NCI-H774 (cell line): ENCODE measurements around the gene NPHP1.
A peak's percentile ranks its signal among the peaks of the same experiment; 100 is the strongest.
"Not testable (repeated sequence)": the region's sequence is repeated elsewhere in the genome, so short reads cannot be mapped to it uniquely, and the experiment has no call there.

ENCODE experiments used
- DNase-seq: peaks from one replicate; lab custom pipeline; 2025; lab: John Stamatoyannopoulos, UW

Gene NPHP1

GRCh38 chr2:110103061-110103961 lies 101.5 kb downstream of the NPHP1 start:
- DNase-seq, result no peak

DNA sequence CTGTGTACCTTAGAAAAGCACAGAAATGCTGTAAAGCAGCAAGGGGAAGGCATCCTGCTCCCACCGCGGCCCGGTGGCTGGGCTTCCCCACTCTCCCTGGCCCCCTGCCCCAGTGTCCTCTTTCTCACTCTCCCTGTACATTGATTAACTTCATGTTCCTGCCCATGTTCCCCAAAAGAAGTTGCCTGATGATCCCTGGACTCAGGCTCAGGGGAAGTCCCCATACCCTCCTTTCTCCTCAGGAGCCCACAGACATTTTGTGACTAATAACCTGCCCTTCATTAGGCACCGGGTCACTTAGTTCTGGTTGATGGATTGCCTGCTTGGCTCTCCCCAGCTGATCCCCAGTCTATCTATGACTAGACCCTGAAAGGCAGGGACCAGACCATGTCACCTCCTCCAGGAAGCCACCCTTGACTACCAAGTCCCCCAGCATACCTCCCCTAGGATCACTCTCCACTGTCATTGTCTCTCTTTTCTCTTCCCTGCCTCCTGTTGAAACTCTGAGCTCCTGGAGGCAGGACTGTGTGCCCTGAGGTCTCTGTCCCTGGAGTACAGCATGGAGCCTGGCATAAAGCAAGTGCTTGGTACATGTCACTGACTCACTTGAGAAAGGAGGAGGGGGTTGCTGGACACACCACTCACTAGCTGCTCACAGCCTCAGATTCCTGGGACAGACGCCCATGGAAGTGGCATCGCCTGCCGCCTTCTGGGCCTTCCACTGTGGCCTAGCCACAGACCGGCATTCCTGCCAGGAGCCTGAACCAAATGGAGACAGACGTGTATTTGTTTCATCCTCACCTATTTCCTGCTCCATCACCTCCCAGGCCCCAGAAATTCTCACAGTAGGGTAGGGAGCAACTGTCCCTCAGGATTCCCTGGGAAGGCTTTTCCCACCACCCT lies 102.7 kb downstream of the NPHP1 start:
- DNase-seq, result no peak

- DNase-seq, result peak; percentile 86
Observed at GRCh38 chr2:110101280-110101844, 103.5 kb downstream of the NPHP1 start.

DNA sequence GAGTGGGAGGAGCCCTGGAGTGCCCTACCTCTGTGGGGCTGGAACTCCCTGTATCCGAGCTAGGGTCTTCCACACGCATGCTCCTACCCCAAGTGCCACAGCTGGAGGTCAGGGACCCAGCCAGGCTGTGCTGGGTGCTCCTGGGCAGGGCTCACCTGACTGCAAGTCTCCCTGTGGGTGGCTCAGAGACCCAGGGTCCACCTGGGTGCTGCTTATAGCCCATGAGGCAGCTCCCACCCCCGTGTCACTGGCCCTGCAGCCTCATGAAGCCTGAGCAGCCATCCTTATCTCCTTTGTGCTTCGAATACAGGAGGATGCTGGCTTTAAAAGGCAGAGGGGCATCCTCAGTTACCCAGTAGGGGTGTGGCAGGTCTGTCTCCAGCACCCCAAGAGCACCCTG lies 103.9 kb downstream of the NPHP1 start:
- not testable (repeated sequence) for DNase-seq

- DNase-seq, result no peak
Observed at GRCh38 chr2:110100480-110100879, 104.3 kb downstream of the NPHP1 start.

DNA sequence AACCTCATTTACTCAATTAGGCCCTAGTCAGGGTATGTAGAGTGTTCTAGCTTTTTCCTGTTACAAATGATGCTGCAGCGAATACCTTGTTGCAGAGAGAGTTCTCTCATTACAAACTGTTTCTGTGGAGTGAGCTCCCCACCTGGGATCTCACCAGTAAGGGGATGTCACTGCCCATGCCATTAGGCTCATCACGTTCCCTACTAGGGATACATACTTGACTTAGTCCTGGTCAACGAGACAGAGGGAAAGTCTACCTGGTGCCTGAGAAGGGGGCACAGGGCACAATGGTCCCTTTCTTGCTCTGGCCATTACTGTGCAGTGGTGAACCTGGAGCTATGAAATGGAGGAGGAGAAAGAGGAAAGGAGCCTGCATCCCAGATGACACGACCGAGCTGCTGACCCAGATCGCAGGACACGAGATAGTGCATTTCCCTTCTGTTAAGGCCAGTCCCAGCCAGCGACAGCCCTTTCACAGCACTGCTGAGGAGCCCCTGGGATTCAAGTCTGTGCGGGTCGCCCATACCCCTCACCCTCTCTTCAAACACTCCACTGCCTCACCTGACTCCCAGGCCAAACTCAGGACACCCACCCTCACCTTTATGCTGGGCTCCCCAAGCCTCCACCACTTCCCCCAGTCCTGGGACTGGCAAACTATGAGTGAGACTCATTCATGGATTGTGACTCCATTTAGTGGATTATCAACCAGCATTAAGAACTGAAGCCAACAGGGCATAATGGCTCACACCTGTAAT lies 105.2 kb downstream of the NPHP1 start:
- DNase-seq, result no peak

DNA sequence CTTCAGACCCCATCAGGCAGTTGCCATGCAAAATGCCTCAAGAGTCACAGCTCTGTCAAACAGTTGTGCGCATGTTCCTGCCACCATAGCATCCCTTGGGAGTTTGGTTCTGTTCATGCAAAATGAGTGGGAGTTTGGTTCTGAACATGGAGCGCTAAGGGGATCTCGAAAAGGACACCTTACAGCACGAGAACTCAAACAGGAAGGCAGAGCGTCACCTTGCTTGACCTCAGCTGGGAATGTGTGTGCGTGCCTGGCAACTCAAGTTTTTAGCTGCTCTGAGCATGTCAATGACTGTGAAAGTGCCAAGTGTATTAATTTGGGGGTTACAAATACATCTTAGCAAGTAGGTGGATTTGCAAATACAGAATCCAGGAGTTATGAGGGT lies 105.8 kb downstream of the NPHP1 start:
- DNase-seq, result no peak

DNA sequence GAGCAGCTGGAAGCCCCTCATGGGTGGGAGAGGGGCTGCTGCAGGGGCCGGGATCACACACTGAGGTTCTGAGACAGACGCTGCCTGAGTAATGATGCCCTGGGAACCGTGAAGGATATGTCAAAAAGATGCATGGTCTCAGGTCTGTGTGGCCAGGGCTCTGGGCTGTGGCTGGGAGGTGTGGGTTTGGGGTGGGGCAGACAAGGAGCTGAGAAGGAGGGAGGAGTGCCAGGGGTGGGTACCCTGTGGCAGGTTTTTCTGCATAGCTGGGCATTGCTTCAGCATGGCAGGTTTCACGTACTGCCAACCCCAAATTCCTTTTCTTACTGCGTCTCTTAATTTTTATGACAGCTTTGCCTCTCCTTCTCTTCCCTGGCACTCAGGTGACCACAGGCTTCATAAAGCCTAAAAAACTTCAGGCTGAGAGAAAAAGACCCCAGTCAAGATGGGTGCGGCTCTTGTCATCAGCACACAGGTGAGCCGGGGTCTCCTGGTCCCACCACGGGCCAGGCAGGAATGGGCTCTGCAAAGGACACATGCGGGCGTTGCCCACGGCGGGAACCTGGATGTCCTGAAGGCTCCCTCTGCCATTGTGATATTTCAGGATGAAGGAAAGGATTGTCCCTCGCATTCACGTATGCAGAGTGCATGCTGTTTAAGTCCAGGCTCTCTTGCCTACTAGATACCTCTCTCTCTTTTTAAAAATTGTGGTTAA lies 107.2 kb downstream of the NPHP1 start:
- no peak for DNase-seq

DNA sequence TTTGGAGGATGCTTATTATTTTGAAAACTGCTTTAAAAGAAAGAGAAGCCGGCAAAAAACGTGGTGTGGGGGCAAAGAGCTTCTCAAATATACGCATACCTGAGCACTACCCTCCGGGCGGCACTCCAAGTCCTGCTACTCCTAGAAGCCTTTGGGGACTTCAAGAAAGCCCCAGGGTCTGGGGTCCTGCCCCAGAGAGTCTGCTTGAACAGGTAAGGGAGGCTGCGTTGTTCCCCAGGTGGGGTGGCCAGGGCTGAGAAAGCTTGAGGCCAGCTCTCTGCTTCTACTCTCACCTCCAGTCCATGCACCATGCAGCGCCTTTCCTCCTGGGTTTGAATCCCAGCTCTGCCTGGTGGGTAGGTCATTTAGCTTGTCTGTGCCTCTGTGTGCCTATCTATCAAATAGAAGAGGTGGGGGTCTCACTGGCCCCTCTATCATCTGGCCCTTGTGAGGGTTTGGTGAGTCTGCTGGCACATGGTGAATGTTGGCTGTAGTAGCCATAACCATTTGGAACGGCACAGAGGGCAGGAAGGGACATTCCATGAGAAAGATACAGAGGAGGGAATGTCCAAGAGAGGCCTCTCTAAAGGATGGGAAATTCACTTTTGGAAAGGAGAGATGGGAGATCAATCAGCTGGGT lies 108.7 kb downstream of the NPHP1 start:
- DNase-seq, result no peak

GRCh38 chr2:110094884-110095534 lies 109.8 kb downstream of the NPHP1 start:
- not testable (repeated sequence) for DNase-seq

DNA sequence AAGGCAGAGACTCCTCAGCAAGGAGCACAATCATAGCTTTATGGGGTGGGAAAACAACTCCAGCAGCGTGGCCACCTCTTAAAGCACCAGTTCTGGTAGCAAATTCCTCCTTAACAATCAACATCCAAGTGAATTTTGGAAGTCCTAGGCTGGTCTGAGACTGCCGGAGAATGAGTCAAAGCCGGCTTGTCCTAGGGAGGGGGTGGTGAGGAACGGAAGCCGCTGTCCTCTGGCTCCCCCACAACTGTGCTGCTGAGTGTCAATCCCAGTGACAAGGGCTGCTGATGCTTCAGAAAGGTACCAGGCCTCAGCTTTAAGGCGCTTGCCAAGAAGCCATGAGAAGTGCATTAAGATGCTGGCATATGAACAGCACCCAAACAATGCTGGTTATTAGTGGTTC lies 110.9 kb downstream of the NPHP1 start:
- DNase-seq, result not testable (repeated sequence)

DNA sequence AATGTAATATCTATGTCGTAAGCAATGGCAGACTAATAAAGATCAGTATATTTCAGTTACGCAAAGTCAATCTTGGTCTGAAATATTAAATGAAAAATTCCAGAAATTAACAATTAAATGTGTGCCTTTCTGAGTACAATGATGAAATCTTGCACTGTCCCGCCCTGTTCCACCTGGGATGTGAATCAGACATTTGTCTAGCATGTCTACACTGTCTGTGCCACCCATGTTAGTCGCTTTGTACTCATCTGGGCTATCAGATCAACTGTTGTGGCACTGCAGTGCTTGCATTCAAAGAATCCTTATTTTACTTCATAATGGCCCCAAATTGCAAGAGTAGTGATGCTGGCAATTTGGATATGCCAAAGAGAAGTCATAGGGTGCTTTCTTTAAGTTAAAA lies 114.6 kb downstream of the NPHP1 start:
- DNase-seq, result not testable (repeated sequence)

DNA sequence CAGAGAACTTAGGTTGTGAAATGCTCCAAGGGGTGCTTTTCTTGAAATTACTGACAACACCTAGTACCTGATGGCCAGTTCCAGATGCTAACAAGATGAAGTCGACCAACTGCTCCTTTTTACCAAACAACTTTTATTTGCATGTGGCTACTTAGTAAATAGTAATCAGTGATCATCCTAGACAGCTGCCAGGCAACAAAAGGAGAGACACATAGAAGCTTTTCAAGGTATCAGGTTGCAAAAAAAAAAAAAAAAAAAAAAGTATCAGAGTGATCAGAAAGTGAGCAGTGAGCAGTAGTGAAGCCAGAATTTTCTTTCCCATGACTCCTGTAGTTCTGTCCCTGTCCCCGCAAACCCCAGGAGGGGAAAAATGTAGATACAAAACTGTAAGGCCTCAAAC lies 121.1 kb downstream of the NPHP1 start:
- DNase-seq, result not testable (repeated sequence)

DNA sequence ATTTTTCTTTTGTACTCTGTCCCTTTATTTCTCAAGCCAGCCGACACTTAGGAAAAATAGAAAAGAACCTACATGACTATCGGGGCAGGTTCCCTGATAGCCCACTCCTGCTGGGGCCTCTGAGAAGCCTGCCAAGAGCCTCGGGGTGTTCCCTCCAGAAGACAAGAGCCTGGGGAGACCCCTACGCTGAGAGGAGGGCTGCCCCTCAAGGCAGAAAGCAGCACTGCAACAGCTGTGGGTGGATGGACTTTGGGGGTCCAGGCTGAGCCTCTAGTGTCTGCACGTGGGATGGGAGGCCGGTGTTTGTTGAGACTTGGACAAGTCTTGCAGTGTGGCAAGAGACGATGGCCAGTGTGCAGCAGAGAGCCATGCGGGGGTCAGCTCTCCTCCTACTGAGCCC lies 121.7 kb downstream of the NPHP1 start:
- not testable (repeated sequence) for DNase-seq

GRCh38 chr2:110078104-110078503 lies 126.7 kb downstream of the NPHP1 start:
- DNase-seq, result not testable (repeated sequence)

DNA sequence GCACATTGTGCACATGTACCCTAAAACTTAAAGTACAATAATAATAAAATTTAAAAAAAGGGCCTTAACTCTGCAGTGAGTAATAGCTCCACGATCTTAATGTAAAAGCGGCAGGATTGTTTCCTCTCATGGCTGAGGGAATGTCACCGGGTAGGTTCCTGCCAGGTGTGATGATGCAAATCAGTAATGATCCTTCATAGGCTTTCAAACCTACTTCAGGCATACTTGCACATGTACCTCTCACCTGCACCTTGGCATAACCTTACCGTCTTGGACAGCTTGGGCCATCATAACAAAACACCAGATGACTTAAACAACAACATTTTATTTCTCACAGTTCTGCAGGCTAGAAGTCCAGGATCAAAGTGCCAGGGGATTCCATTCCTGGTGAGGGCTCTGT lies 128.9 kb downstream of the NPHP1 start:
- not testable (repeated sequence) for DNase-seq
